Karpas-422 (cell line): ENCODE results near the gene PROM1. TPM values are rescaled to one million over a fixed set of nuclear protein-coding genes. Genes with fewer than 3 reads are reported as not detected.

Experiments
- DNase-seq: peaks from one replicate; pipeline ENCODE4 v3.0.0-alpha.2; 2015
- H2AFZ ChIP-seq: fragments of 200-600 bp; sonication (generic); 2 replicates; pipeline ENCODE4 v1.6.1; 2014; ENCODE audit warnings: antibody characterized with exemption, low read length, mixed read lengths
- H3K27ac ChIP-seq: fragments of 200-600 bp; sonication (generic); 2 replicates; pipeline ENCODE4 v1.5.1; 2014; ENCODE audit warnings: mild to moderate bottlenecking, low read length, moderate library complexity
- H3K27me3 ChIP-seq: fragments of 200-600 bp; sonication (generic); 2 replicates; pipeline ENCODE4 v1.6.1; 2014; ENCODE audit warnings: low read length, mixed read lengths
- H3K36me3 ChIP-seq: fragments of 200-600 bp; sonication (generic); 2 replicates; pipeline ENCODE4 v1.6.1; 2014; ENCODE audit warnings: low read length, mixed read lengths; ENCODE audit not compliant: insufficient read depth
- H3K4me1 ChIP-seq: fragments of 200-600 bp; sonication (generic); 2 replicates; pipeline ENCODE4 v1.6.1; 2014; ENCODE audit warnings: mild to moderate bottlenecking, low read length, mixed read lengths
- H3K4me2 ChIP-seq: fragments of 200-600 bp; sonication (generic); 2 replicates; pipeline ENCODE4 v1.6.1; 2014; ENCODE audit warnings: low read length, low read depth, mild to moderate bottlenecking; ENCODE audit not compliant: poor library complexity, severe bottlenecking
- H3K4me3 ChIP-seq: fragments of 200-600 bp; sonication (generic); 2 replicates; pipeline ENCODE4 v1.5.1; 2014; ENCODE audit warnings: mild to moderate bottlenecking, antibody characterized with exemption, low read length, mixed read lengths
- H3K79me2 ChIP-seq: fragments of 200-600 bp; sonication (generic); 2 replicates; pipeline ENCODE4 v1.6.1; 2014; ENCODE audit warnings: mild to moderate bottlenecking, low read length, mixed read lengths
- H3K9ac ChIP-seq: fragments of 200-600 bp; sonication (generic); 2 replicates; pipeline ENCODE4 v1.6.0; 2014; ENCODE audit warnings: low read length
- H3K9me2 ChIP-seq: fragments of 200-600 bp; sonication (generic), shearing (Covaris generic); replicated peaks from 2 replicates; pipeline ENCODE4 v1.6.0; 2014; ENCODE audit warnings: mild to moderate bottlenecking, low read length, moderate library complexity; ENCODE audit not compliant: insufficient read depth
- H3K9me3 ChIP-seq: fragments of 300-700, 200-600 bp; sonication (generic); 2 replicates; pipeline ENCODE4 v1.6.1; 2014; ENCODE audit warnings: low read length, mixed read lengths
- H4K20me1 ChIP-seq: fragments of 200-600 bp; sonication (generic); 2 replicates; pipeline ENCODE4 v1.6.1; 2014; ENCODE audit warnings: mild to moderate bottlenecking, antibody characterized with exemption, low read length, low read depth; ENCODE audit not compliant: insufficient read depth
- total RNA-seq: library from RNA; depleted of rRNA; stranded (reverse); fragments of >200 nt; shearing (Covaris generic); gene quantifications from 2 replicates; pipeline ENCODE4 v1.2.3, GENCODE V29; 2014; ENCODE audit warnings: low replicate concordance; rRNA removed

PROM1 gene, protein sequence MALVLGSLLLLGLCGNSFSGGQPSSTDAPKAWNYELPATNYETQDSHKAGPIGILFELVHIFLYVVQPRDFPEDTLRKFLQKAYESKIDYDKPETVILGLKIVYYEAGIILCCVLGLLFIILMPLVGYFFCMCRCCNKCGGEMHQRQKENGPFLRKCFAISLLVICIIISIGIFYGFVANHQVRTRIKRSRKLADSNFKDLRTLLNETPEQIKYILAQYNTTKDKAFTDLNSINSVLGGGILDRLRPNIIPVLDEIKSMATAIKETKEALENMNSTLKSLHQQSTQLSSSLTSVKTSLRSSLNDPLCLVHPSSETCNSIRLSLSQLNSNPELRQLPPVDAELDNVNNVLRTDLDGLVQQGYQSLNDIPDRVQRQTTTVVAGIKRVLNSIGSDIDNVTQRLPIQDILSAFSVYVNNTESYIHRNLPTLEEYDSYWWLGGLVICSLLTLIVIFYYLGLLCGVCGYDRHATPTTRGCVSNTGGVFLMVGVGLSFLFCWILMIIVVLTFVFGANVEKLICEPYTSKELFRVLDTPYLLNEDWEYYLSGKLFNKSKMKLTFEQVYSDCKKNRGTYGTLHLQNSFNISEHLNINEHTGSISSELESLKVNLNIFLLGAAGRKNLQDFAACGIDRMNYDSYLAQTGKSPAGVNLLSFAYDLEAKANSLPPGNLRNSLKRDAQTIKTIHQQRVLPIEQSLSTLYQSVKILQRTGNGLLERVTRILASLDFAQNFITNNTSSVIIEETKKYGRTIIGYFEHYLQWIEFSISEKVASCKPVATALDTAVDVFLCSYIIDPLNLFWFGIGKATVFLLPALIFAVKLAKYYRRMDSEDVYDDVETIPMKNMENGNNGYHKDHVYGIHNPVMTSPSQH
- 0.14 and 0.26 TPM in 2 replicates for total RNA-seq

DNA sequence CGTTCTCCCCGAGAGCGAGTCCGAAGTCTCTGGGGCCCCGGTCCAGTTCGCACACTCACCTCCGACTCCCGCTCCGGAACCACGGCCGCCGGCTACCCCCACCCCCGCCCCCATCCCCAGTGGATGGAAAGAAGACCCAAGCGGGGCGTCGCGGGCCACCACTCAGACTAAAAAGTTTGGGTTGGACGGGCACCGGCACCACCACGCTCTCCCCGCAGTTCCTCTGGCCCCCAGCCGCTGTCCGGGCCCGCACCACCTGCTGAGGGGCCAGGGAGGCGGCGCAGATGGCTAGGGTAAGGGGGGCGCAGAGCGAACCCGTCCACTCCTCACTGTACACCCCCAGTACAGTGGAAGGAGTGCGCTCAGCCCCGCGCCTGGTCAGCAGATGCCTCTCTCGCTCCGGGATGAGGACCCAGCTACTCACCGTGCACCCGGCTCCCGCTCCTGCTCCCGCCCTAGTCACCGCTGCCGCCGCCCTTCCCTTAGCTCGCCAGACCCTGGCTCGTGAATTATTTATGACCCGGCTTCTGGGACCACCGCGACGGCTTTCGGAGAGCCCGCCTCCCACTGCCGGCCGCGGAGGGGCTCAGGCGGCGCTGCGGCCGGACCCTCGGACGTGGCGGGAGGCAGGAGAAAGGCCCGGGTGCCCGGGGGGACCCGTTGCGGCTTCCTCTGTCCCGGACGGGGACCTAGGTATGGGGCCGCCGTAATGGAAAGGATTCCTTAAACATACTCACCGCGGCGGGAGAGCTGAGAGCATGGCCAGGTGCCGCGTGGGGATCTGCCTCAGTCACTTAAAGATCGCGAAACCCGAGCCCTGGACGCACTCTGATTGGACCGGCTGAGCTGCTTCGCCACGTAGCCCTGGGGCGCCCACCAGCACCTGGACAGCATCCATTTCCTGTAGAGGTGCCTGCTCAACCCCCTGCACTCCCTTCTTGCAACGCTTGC, at the start of gene PROM1:
Gene PROM1, minus strand, starts transcription at position 783 of the 951 bp plus-strand sequence. CDS start 8,117 bp downstream, outside the sequence.
- H3K4me2 ChIP-seq: no peak within 1 kb of the TSS
- H3K4me3 ChIP-seq: no peak within 1 kb of the TSS
- no peaks in the 10 kb centered on the region for H3K9me3 ChIP-seq
- H2AFZ ChIP-seq: no peak within 1 kb of the TSS
- no peak for DNase-seq
- no peaks in the 10 kb centered on the region for H3K27me3 ChIP-seq
- H3K36me3 ChIP-seq: no peaks in the 10 kb centered on the region
- no peak within 1 kb of the TSS for H3K27ac ChIP-seq
- no peaks in the 10 kb centered on the region for H3K79me2 ChIP-seq
- H4K20me1 ChIP-seq: no peaks in the 10 kb centered on the region
- no peaks in the 10 kb centered on the region for H3K4me1 ChIP-seq
- H3K9me2 ChIP-seq: no peaks in the 10 kb centered on the region
- no peak within 1 kb of the TSS for H3K9ac ChIP-seq

DNA sequence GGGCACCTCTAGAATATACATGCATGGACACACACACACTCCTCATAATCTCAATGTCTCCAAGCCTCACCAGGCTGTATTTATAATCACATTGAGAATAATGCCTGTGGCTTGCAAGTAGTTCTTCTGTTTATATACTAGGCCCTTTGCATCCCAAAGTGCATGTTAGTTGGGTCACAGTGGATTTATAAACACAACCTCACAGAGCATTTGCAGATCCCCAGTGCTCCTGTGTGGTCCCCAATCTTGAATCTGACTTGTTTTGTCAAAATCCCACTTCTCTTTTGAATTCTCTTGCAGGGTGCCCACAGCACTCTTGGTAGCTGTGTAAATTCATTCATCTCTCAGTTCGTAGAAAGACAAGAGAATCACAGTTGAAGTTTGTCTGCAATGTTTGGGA, 49.6 kb upstream of the PROM1 start:
- Histone ChIP-seq H3K79me2 (no peaks in the 10 kb centered on the region), H3K4me2 (no peak overlapping the region), H3K4me3 (no peak overlapping the region), H2AFZ (no peak overlapping the region), H3K36me3 (no peaks in the 10 kb centered on the region), H3K27ac (no peak overlapping the region), H3K9me2 (no peaks in the 10 kb centered on the region), H4K20me1 (no peaks in the 10 kb centered on the region), H3K9ac (no peak overlapping the region), H3K27me3 (no peaks in the 10 kb centered on the region), H3K9me3 (no peaks in the 10 kb centered on the region), H3K4me1 (no peaks in the 10 kb centered on the region)
- DNase-seq: no peak

DNA sequence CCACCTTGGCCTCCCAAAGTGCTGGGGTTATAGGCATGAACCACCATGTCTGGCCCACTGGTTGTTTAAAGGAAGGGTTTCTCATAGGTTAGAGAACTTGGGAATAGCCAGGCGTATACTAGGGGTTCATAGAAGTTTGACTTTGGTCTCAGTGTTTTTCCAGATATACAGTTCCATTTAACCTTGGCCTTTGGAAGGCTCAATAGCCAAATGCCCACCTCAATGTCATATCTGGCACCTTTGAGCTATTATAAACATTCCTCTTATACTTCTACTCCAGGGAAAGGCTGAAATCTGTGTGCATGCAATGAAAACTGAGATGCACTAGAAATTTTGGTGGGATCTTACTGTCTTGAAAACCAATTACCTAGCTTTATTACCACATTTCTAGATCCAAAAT, 47.5 kb upstream of the PROM1 start:
- Histone ChIP-seq H3K27me3 (no peaks in the 10 kb centered on the region), H3K4me3 (no peak overlapping the region), H2AFZ (no peak overlapping the region), H3K27ac (no peak overlapping the region), H3K36me3 (no peaks in the 10 kb centered on the region), H4K20me1 (no peaks in the 10 kb centered on the region), H3K9me3 (no peaks in the 10 kb centered on the region), H3K4me2 (no peak overlapping the region), H3K79me2 (no peaks in the 10 kb centered on the region), H3K4me1 (no peaks in the 10 kb centered on the region), H3K9me2 (no peaks in the 10 kb centered on the region), H3K9ac (no peak overlapping the region)
- no peak for DNase-seq

DNA sequence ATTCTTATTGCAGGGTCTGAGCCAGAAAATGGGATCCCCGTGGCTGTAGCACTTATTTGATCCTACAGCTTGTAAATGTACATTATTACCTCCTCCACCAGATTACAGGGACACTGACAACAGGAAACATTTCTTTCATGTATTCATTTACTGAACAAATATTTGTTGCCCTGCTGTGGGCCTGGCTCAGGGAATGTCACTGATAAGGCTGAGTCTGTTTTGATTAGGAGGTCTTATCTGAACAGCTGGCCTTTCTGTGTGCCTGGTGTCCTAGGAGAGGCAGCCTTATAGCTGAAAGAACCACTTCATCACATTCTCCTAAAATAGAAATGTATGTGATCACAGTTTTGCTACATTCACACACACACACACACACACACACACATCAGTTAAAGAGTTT, 45.5 kb upstream of the PROM1 start:
- no peaks in the 10 kb centered on the region for H3K9me2 ChIP-seq
- H4K20me1 ChIP-seq: no peaks in the 10 kb centered on the region
- no peak overlapping the region for H2AFZ ChIP-seq
- H3K9me3 ChIP-seq: no peaks in the 10 kb centered on the region
- no peak overlapping the region for H3K4me2 ChIP-seq
- no peak overlapping the region for H3K9ac ChIP-seq
- no peaks in the 10 kb centered on the region for H3K4me1 ChIP-seq
- H3K27ac ChIP-seq: no peak overlapping the region
- H3K36me3 ChIP-seq: no peaks in the 10 kb centered on the region
- H3K79me2 ChIP-seq: no peaks in the 10 kb centered on the region
- no peak overlapping the region for H3K4me3 ChIP-seq
- H3K27me3 ChIP-seq: no peaks in the 10 kb centered on the region
- DNase-seq: no peak

DNA sequence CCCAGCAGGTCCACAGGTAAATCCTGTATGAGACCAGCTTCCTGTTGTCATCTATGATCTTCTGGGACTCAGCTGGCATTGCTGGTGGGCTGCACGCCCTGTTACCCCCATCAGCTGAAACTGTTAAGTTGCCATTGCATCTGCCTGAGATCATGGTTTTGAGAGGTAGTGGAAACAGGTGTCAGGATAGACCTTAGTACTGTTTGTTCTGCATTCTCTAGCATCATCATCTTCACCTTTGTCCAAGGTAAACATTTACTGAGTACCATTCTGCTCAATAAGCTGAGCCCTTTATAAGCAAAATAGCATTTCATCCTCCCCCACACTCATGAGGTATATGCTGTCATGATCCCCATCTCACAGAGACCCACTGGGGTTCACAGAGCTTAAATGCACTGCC, 42.9 kb upstream of the PROM1 start:
- no peak overlapping the region for H3K4me3 ChIP-seq
- no peaks in the 10 kb centered on the region for H3K27me3 ChIP-seq
- DNase-seq: no peak
- H3K36me3 ChIP-seq: no peaks in the 10 kb centered on the region
- H3K4me1 ChIP-seq: peaks cover 5% of the 10 kb centered on the region
- H3K4me2 ChIP-seq: no peak overlapping the region
- H4K20me1 ChIP-seq: no peaks in the 10 kb centered on the region
- no peak overlapping the region for H3K9ac ChIP-seq
- no peaks in the 10 kb centered on the region for H3K9me2 ChIP-seq
- H3K27ac ChIP-seq: no peak overlapping the region
- no peak overlapping the region for H2AFZ ChIP-seq
- H3K79me2 ChIP-seq: no peaks in the 10 kb centered on the region
- no peaks in the 10 kb centered on the region for H3K9me3 ChIP-seq

DNA sequence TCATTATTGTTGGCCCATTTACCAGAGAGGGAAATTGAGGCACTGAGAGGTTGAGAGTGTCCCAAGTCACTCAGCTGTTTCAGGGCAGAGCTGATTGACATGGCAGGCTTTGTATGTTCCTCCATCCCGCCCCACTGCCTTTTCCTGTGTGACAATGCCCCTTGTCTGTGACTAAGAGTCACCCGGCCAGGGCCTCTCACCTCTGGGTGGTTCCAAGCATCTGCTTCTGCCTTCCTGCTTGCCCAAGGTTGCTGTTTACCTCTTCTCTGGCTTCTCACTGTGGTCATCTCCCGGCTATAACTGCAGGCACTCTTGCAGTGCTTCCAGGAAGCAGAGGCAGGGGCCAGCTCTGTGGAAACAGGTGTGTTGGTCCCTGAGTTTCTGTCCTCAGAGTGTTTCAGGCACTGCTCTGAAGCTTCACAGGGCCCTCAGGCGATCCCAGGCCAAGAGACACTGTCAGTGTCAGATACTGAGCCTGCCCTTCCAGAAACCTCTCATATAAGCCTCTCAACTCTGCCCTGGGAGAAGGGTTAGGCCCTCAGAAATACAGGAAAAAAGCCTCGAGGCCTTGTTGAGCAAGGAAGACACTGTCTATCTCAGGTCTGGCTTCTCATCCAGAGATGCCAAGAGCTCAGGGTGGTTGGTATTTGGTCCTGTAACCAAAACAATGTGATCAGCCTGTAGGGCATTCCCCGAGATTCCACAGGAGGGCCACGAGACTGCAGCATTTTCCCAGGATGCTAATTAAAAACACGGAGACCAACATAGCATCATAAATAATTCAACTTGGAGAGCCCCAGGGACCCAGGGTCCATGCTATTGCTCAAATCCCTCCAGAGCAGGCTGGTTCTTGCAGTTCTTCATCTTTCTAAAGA, 42.0 kb upstream of the PROM1 start:
- Histone ChIP-seq H3K9ac (no peak overlapping the region), H3K27ac (no peak overlapping the region), H3K4me2 (no peak overlapping the region), H3K27me3 (no peaks in the 10 kb centered on the region), H3K4me1 (peaks cover 5% of the 10 kb centered on the region), H4K20me1 (no peaks in the 10 kb centered on the region), H3K4me3 (no peak overlapping the region), H3K36me3 (no peaks in the 10 kb centered on the region), H3K79me2 (no peaks in the 10 kb centered on the region), H3K9me2 (no peaks in the 10 kb centered on the region), H3K9me3 (no peaks in the 10 kb centered on the region), H2AFZ (no peak overlapping the region)
- no peak for DNase-seq

DNA sequence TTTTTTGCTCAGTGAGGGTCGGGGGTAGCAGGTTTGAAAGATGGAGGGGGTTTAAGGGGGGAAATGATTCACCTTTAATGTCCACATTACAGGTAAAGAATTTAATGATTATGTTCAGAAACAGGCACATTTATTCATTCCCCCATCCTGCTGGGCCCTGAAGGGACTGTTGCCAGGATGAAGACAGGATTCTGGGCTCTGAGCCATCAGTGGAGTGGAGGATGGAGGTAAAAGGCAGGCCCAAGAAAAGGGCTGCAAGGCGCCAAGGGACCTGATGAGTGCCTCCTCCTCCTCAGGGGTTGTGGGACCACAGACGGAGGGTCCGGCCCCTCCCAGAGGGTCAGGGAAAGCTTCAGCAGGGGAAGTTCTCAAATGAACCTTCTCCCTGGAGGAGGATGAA, 40.4 kb upstream of the PROM1 start:
- Histone ChIP-seq H3K36me3 (no peaks in the 10 kb centered on the region), H3K4me3 (no peak overlapping the region), H3K4me2 (no peak overlapping the region), H4K20me1 (no peaks in the 10 kb centered on the region), H3K27me3 (no peaks in the 10 kb centered on the region; the same call in 1 of the 2 replicates), H3K9me3 (no peaks in the 10 kb centered on the region), H3K79me2 (no peaks in the 10 kb centered on the region), H3K27ac (no peak overlapping the region), H3K9me2 (no peaks in the 10 kb centered on the region), H3K9ac (no peak overlapping the region), H2AFZ (no peak overlapping the region), H3K4me1 (peaks cover 5% of the 10 kb centered on the region)
- no peak for DNase-seq
